ENCODE data around the gene TAS2R39.

GRCh38 chr7:143188994-143189393 lies 5.8 kb downstream of the TAS2R39 start:
- TF ChIP-seq USF2 (IDR thresholded peaks at IDR 0.05; ENCODE audit: borderline replicate concordance, low read depth, low read length), result no peak
- no peak for TF ChIP-seq RCOR1 (IDR thresholded peaks at IDR 0.05; ENCODE audit: low read length)
- no peak for TF ChIP-seq MAX (IDR thresholded peaks at IDR 0.05; ENCODE audit: low read depth)
- no peak for TF ChIP-seq CTCF (IDR thresholded peaks at IDR 0.05)

All from SK-N-SH (cell line).